A204.1 (cell line): ENCODE results near the gene ADGRA1.

ENCODE experiments used
- FAIRE-seq: peaks from 2 replicates; lab custom pipeline; 2012; peaks lifted over from hg19 to GRCh38; lab: Jason Lieb, UNC

ADGRA1 gene

GRCh38 chr10:133056001-133056400 is 31.7 kb upstream of the ADGRA1 start:
- FAIRE-seq = no peak

GRCh38 chr10:133056651-133057178 is 31.0 kb upstream of the ADGRA1 start:
- no peak for FAIRE-seq

- no peak for FAIRE-seq
Observed at GRCh38 chr10:133058331-133059092, 29.2 kb upstream of the ADGRA1 start.

- no peak for FAIRE-seq
Observed at GRCh38 chr10:133059093-133059470, 28.6 kb upstream of the ADGRA1 start.

GRCh38 chr10:133059571-133059970 is 28.2 kb upstream of the ADGRA1 start:
- no peak for FAIRE-seq

GRCh38 chr10:133060022-133060421 is 27.7 kb upstream of the ADGRA1 start:
- FAIRE-seq = no peak

- FAIRE-seq = no peak
Observed at GRCh38 chr10:133060466-133060865, 27.3 kb upstream of the ADGRA1 start.

- no peak for FAIRE-seq
Observed at GRCh38 chr10:133060881-133061280, 26.8 kb upstream of the ADGRA1 start.

- FAIRE-seq = no peak
Observed at GRCh38 chr10:133061296-133062038, 26.3 kb upstream of the ADGRA1 start.

- no peak for FAIRE-seq
Observed at GRCh38 chr10:133062085-133062484, 25.6 kb upstream of the ADGRA1 start.

- FAIRE-seq = no peak
Observed at GRCh38 chr10:133062635-133063034, 25.1 kb upstream of the ADGRA1 start.

- FAIRE-seq = no peak
Observed at GRCh38 chr10:133067149-133068105, 20.3 kb upstream of the ADGRA1 start.

- FAIRE-seq = no peak
Observed at GRCh38 chr10:133068111-133069032, 19.4 kb upstream of the ADGRA1 start.

GRCh38 chr10:133069033-133069525 is 18.6 kb upstream of the ADGRA1 start:
- FAIRE-seq = no peak

GRCh38 chr10:133070405-133070804 is 17.3 kb upstream of the ADGRA1 start:
- no peak for FAIRE-seq

GRCh38 chr10:133070810-133071209 is 16.9 kb upstream of the ADGRA1 start:
- no peak for FAIRE-seq

- no peak for FAIRE-seq
Observed at GRCh38 chr10:133071733-133072132, 16.0 kb upstream of the ADGRA1 start.

GRCh38 chr10:133072196-133072595 is 15.5 kb upstream of the ADGRA1 start:
- no peak for FAIRE-seq

GRCh38 chr10:133072720-133073390 is 14.9 kb upstream of the ADGRA1 start:
- no peak for FAIRE-seq

- FAIRE-seq = no peak
Observed at GRCh38 chr10:133075346-133076137, 12.2 kb upstream of the ADGRA1 start.
